ENCODE data around the gene TREH. TPM values are rescaled to one million over a fixed set of nuclear protein-coding genes. Genes with fewer than 3 reads are reported as not detected.

The TREH gene
- total RNA-seq, 1 experiment from 2014 or later = not detected

GRCh38 chr11:118643995-118644345 is 35.5 kb downstream of the TREH start:
- H4K8ac ChIP-seq (replicated peaks; ENCODE audit: insufficient read length, low read depth, low read length) = no peak overlapping the region
- no peak overlapping the region for H3T11ph ChIP-seq (ENCODE audit: low read length)
- no peak for DNase-seq
- H3K23ac ChIP-seq (ENCODE audit: insufficient read length, low read depth, low read length) = no peak overlapping the region
- H3K9me3 ChIP-seq (ENCODE audit: control insufficient read depth, low read depth, low read length) = no peaks in the 10 kb centered on the region
- Mint-ChIP-seq H3K4me3 (no peak overlapping the region), H3K27me3 (ENCODE audit: low read depth) (no peaks in the 10 kb centered on the region), H3K27ac (no peak overlapping the region), H3K36me3 (ENCODE audit: insufficient read depth in 1 of 3, low read depth in 3 of 3) (peaks cover 30 to 77% (median 77%) of the 10 kb centered on the region in 3 experiments; a peak in 6 of 7 replicates), H3K9me3 (no peaks in the 10 kb centered on the region), H3K4me1 (no peaks in the 10 kb centered on the region)
- no peaks in the 10 kb centered on the region for H3K79me2 ChIP-seq (ENCODE audit: insufficient read depth, low read length)
- no peaks in the 10 kb centered on the region for H4K20me1 ChIP-seq (ENCODE audit: control insufficient read depth, insufficient read depth, insufficient read length)
- H3K79me1 ChIP-seq (ENCODE audit: insufficient read depth, low read depth, low read length, poor library complexity, severe bottlenecking) = no peaks in the 10 kb centered on the region
- H3K4me2 ChIP-seq (ENCODE audit: insufficient read depth, insufficient read length, low read length) = no peak overlapping the region
- H4K91ac ChIP-seq (ENCODE audit: insufficient read length, low read depth, low read length) = no peak overlapping the region
- no peaks in the 10 kb centered on the region for H3K27me3 ChIP-seq (ENCODE audit: insufficient read depth, low read length)
- no peak overlapping the region for H3K9ac ChIP-seq (ENCODE audit: extremely low read depth, insufficient read length, low read length)
- no peak overlapping the region for H3K18ac ChIP-seq (ENCODE audit: insufficient read length, low read depth, low read length)
- H3K27ac ChIP-seq (ENCODE audit: insufficient read length, low read depth, low read length) = no peak overlapping the region
- H2BK5ac ChIP-seq (ENCODE audit: insufficient read length, low read length) = no peak overlapping the region
- H2BK12ac ChIP-seq (ENCODE audit: insufficient read length, low read depth, low read length) = no peak overlapping the region
- no CpG with 5 or more reads among the region's 7 CpGs for WGBS (ENCODE audit: extremely low coverage, insufficient read length, low lambda C conversion rate)
- no peak overlapping the region for H2AK5ac ChIP-seq (ENCODE audit: insufficient read length, low read length)
- no peaks in the 10 kb centered on the region for H3K4me1 ChIP-seq (ENCODE audit: insufficient read depth, low read length)
- no peak overlapping the region for H3K14ac ChIP-seq (ENCODE audit: insufficient read depth, low read length)
- H2BK20ac ChIP-seq (ENCODE audit: low read depth, low read length, poor library complexity, severe bottlenecking) = no peak overlapping the region
- H2BK120ac ChIP-seq (ENCODE audit: low read depth, low read length, poor library complexity, severe bottlenecking) = no peak overlapping the region
- H2AFZ ChIP-seq (ENCODE audit: low read length) = no peak overlapping the region
- no peaks in the 10 kb centered on the region for H3K23me2 ChIP-seq (ENCODE audit: insufficient read length, low read depth, low read length, poor library complexity, severe bottlenecking)
- H3K56ac ChIP-seq (ENCODE audit: insufficient read length, low read depth, low read length) = no peak overlapping the region
- H3K4ac ChIP-seq (ENCODE audit: low read depth, low read length) = no peak overlapping the region
- no peak overlapping the region for H2BK15ac ChIP-seq (ENCODE audit: low read depth, low read length)
- no peak for TF ChIP-seq CTCF (conservative IDR thresholded peaks at IDR 0.05)
- no peak overlapping the region for H4K5ac ChIP-seq (ENCODE audit: insufficient read length, low read depth, low read length)

Measured in H9 (cell line).